Measurements from ENCODE around the gene DNASE1.
A peak's percentile ranks its signal among the peaks of the same experiment; 100 is the strongest.
"Not testable (repeated sequence)": the region's sequence is repeated elsewhere in the genome, so short reads cannot be mapped to it uniquely, and the experiment has no call there.

DNASE1 gene, protein sequence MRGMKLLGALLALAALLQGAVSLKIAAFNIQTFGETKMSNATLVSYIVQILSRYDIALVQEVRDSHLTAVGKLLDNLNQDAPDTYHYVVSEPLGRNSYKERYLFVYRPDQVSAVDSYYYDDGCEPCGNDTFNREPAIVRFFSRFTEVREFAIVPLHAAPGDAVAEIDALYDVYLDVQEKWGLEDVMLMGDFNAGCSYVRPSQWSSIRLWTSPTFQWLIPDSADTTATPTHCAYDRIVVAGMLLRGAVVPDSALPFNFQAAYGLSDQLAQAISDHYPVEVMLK

DNA sequence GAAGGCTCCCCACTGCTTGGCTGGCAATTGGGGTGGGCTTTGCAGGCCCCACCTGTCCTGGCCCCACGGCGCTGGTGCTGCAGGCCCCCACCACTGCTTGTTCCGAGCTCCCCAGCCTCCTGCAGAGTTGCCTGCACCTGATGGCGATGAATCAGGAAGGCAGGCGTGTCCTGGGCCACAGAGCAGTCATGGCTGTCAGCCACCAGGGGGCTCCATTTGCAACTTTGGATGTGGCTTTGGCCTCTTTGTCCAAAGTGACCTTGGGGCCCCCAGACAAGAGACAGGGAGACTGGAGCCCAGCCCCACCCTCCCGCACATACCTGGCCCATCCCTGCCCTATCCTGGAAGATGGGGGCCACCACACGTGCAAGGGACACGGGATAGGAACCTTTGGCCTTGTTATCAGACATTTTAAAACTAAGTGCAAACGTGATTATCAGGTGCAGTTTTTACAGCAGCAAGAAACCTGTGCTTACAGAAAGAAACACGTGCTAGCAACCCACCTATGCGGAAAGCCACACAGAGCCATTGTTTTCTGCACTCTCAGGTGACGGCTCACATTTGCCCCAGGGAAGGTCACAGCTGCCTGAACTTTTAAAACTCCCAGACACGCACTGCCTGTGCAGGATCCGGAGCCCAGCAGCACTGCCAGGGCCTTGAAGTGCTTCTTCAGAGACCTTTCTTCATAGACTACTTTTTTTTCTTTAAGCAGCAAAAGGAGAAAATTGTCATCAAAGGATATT lies at the start of gene DNASE1:
Gene DNASE1, plus strand, starts transcription at position 443 of the 743 bp plus-strand sequence. CDS start 683 bp downstream, outside the sequence.
- peak; percentile 60 for DNase-seq

DNA sequence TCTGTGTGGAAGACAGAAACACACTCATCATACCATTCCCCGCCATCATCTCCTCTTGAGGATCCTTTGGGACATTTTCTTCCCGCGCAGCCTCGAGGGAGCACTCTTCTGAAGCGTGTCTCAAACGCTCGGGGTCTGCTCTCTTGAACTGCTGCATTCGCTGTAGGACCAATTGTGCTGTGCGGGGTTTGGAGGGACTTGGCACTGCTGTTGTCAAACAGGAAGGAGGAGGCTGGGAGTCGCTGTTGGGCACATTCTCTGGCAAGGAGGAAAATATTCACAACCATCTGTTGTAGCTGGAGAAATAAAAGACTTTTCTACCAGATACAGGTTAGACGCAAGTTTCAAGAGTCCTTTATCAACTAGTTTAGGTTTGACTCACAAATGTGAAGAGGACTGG lies 48.0 kb upstream of the DNASE1 start:
- DNase-seq = no peak

- DNase-seq = no peak
Observed at GRCh38 chr16:3607161-3607560, 47.3 kb upstream of the DNASE1 start.

GRCh38 chr16:3607634-3608033 lies 46.9 kb upstream of the DNASE1 start:
- no peak for DNase-seq

GRCh38 chr16:3608069-3608468 lies 46.4 kb upstream of the DNASE1 start:
- DNase-seq = no peak

GRCh38 chr16:3608976-3609375 lies 45.5 kb upstream of the DNASE1 start:
- not testable (repeated sequence) for DNase-seq

- DNase-seq = no peak
Observed at GRCh38 chr16:3609895-3610697, 44.4 kb upstream of the DNASE1 start.

- peak; percentile 12 for DNase-seq
Observed at GRCh38 chr16:3610698-3611145, 43.8 kb upstream of the DNASE1 start.

DNA sequence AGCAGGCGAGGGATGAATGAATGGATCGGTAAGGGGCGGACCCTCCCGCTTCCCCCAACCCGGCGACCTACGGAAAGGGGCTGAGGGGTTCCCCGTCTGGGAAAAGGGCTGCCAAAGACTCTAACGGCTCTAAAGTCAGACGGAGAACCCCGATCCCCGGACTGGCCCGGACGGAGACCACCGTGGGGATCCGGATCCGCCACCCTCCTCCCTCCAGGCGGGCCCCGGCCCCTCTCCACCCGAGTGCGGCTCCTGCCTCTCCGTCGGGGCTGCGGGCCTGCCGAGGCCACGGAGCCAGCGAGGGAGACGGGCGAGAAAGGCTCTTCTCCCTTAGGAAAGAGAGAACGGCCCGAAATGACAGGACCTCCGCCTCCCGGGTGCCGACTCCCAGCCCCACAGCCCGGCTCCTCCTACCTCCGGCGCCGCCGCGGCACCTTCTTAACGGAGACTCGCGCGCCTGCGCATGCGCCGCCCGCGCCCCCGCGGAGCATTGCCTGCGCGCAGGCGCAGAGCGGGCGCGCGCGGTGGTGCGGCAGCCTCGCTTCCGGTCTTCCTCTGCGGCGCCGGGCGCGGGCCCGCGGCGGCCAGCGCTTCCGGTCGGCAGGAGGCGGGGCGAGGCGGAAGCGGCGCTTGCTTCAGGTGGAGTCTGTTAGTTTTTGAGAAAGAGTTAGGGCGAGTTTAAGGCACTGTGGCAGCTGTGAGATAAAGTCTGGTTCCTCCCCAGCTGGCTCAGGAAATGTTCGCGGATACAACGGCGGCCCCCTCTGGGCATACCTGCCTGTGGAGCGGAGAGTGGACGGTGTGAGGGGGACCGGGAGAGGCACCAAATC lies 43.1 kb upstream of the DNASE1 start, which contains the start of gene SLX4:
Gene SLX4, minus strand, starts transcription at position 461 of the 830 bp plus-strand sequence. CDS start 2,642 bp downstream, outside the sequence.
- peak; percentile 92 for DNase-seq

DNA sequence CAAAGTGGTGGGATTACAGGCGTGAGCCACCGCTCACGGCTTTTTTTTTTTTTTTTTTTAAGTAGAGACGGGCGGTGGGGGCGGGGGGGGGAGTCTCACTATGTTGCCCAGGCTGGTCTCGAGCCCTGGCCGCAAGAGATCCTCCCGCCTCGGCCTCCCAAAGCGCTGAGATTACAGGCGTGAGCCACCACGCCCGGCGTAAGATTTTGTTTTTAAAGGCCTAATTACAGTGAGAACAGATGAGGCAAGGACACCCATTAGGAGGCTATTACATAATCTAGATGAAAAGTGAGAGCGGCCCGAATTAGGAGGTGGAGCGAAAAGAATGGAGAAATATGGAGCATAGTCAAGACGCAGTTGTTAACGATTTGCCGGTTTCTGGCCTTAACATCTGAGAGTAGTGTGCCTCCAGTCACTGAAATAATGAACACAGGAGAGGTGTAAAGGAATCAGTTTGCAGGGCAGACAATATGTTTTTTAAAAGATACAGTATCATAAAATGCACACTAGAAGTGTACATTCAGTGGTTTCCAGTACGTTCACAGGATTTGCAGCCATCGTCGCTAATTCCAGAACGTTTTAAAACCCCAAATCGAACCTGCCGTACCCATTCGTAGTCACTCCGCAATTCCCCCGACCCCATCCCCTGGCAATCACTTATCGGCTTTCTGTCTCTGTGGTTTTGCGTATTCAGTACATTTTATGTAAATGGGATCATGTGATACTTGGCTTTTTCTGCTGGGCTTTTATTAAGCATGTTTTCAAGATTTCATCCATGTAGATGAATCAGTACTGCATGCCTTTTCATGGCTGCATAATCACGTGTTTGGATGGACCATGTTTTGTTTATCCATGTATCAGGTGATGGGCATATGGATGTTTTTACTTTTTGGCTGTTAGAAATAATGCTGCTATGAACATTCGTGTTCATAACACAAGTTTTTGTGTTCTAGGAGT lies 41.7 kb upstream of the DNASE1 start:
- no peak for DNase-seq

DNA sequence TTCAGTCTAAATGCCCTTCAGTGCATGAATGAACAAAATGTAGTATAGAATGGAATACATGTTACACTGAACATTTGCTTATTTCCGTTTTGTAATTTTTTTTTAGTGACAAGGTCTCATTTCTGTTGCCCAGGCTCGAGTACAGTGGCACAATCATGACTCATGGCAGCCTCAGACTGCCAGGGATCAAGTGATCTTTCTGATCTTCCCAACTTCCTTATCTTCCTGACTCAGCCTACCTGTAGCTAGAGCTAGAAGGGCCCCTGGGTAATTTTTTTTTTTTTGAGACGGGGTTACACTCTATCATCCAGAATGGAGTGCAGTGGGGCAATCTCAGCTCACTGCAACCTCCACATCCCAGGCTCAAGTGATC lies 35.7 kb upstream of the DNASE1 start:
- no peak for DNase-seq

DNA sequence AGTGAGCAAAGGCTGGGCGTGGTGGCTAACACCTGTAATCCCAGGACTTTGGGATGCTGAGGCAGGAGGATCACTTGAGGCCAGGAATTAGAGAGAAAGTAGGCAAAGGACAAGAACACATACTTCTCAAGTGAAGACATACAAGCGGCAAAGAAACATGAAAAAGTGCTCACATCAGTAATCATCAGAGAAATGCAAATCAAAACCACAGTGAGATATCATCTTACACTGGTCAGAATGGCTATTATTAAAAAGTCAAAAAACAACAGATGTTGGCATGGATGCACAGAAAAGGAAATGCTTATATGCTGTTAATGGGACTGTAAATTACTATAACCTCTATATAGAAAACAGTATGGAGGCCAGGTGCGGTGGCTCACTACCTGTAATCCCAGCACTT lies 30.8 kb upstream of the DNASE1 start:
- no peak for DNase-seq

DNA sequence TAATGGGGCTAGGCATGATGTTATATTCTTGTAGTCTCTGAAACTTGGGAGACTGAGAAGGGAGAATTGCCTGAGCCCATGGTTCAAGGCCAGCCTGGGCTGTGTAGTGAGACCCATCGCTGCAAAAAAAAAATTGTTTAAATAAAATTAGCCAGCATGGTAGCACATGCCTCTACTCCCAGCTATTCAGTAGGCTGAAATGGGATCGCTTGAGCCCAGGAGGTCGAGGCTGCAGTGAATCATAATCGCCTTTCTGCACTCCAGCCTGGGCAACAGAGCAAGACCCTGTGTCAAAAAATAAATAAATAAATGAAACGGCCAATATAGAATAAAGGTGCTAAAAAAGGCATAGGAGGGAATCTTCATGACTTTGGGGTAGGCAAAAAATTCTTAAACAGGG lies 29.2 kb upstream of the DNASE1 start:
- no peak for DNase-seq

DNA sequence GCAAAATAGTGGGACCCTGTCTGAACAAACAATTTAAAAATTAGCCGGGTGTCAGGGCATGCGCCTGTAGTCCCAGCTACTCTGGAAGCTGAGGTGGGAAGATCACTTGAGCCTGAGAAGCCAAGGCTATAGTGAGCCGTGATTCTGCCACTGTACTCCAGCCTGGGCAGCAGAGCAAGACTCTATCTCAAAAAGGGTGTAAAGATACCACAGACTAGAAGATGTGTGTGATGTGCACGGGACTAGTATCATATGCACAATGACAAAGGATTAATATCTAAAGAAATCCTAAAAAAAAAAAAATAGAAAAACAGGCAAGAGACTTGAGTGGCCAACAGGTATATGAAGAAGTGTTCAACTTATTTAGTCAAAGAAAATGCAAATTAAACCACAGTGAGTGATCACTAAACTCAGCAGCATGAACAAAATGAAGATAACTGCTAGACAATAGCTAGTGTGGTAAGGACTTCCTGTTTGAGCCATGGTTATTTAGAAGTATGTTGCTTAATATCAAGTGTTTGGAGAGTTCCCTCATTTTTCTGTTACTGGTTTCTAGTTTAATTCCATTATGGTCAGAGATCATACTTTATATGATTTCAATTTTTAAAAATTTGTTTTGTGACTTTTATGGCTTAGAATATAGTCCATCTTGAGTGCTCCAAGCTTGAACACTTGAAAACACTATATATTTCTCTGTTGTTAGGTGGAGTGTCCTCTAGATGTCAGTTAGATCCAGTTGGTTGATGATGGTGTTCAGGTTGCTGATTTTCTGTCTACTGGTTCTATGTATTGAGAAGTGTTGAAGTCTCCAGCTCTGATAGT lies 28.4 kb upstream of the DNASE1 start:
- DNase-seq = no peak

GRCh38 chr16:3637371-3637923 lies 17.0 kb upstream of the DNASE1 start:
- peak; percentile 30 for DNase-seq

DNA sequence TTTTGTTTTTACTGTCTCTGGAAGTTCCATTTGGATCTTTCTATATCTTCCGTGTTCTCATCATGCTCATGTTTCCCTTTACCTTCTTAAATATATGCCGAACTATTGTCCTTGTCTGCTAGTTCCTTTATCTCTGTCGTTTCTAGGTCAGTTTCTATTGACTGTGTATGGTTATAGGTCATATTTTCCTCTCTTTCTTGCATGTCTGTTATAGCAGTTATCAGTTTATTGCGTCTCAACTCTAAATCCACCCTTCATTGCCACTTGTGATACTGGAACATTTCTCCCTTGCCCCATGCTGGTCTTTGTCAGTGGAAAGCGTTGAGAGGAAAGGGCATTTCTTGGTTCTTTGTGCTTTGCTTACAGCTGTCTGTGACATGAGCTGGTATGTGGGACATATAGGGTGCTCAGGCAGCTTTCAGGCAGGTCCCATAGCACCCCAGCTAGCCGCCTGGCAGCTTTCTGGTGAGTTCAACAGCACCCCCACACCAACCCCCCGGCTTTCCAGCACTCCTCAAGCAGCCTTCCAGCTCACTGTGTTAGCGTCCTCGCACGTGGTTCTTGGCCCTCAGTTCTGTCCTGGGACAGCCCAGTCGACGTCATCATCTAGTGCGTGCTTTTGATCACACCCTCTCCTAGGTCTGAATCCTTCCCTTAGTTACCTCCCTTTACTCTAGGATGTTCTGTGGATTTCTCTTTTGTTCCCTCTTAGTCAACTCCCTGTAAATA lies 15.4 kb upstream of the DNASE1 start:
- DNase-seq = no peak

- DNase-seq = no peak
Observed at GRCh38 chr16:3640207-3640606, 14.3 kb upstream of the DNASE1 start.

DNA sequence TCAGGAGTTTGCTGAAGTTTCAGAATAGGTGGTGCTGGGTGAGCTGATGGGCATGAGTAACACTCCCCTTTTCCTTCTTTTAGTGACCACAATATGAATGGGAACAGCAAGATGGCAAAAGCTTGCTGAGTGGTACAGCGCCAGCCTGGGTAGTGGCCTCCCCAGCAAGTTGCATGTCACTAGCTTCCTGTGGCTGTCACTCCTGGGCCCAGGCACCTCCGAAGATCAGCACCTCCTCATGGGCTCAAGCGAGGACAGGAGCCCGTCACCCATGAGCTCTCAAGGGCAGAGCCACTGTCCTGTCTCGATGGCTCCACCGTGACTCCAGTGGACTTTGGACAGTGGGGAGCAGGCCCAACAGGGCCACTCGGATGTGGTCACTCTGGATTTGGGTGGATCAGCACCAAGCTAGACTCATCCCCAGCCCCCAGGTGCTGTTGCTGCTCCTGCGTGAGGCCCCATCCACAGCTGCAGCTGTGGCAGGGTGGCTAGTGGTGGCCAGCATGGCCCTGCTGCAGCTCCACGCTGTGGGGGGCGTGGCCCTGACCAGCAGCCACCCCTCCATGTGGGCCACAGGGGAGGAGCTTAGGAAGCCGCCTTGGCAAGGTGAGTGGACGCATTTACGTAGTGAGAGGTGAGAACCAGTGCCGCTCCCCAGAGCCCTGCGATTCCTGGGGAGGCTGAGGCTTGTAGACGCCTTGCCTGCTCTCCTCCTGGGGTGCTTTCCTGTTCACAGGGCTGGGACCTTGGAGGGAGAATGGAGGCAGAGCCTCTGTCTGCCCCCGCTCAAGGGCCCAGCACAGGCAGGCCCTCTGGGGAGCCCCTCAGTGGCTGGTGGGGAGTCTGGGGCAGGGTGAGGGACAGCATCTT lies 13.6 kb upstream of the DNASE1 start:
- DNase-seq = no peak
